GM23338 (cell line): ENCODE data around the gene ARRDC4. TPM values are rescaled to one million over a fixed set of nuclear protein-coding genes. Genes with fewer than 3 reads are reported as not detected.

Experiments
- ATAC-seq: fragments of 200-7000 bp; cut with Tn5 transposase; 3 replicates; pipeline ENCODE4 v1.9.1; 2020
- DNase-seq: peaks from one replicate; pipeline ENCODE4 v3.0.0-alpha.2; 2015; ENCODE audit warnings: low spot score
- H2AFZ ChIP-seq: fragments of 200-600 bp; sonication (generic); 2 replicates; pipeline ENCODE4 v1.8.0; 2016; ENCODE audit warnings: antibody characterized with exemption, mild to moderate bottlenecking, moderate library complexity
- H3F3A ChIP-seq: fragments of 200-600 bp; sonication (generic); replicated peaks from 2 replicates; pipeline ENCODE4 v1.8.0; 2017; ENCODE audit warnings: antibody characterized with exemption, mixed run types, low read depth
- H3K27ac ChIP-seq: fragments of 200-600 bp; sonication (generic); 2 replicates; pipeline ENCODE4 v1.6.1; 2016; ENCODE audit warnings: low read depth
- H3K27me3 ChIP-seq: fragments of 200-600 bp; sonication (generic); 2 replicates; pipeline ENCODE4 v1.8.0; 2016; ENCODE audit warnings: mild to moderate bottlenecking, mixed run types, moderate library complexity; ENCODE audit not compliant: insufficient read depth
- H3K36me3 ChIP-seq: fragments of 200-600 bp; sonication (generic); 2 replicates; pipeline ENCODE4 v1.8.0; 2016; ENCODE audit warnings: mild to moderate bottlenecking; ENCODE audit not compliant: insufficient read depth
- H3K4me1 ChIP-seq: fragments of 200-600 bp; sonication (generic); 2 replicates; pipeline ENCODE4 v1.8.0; 2016; ENCODE audit warnings: mild to moderate bottlenecking, moderate library complexity; ENCODE audit not compliant: insufficient read depth
- H3K4me2 ChIP-seq: fragments of 200-600 bp; sonication (generic); 2 replicates; pipeline ENCODE4 v1.7.1; 2017; ENCODE audit warnings: mixed run types
- H3K4me3 ChIP-seq: fragments of 200-600 bp; sonication (generic); 2 replicates; pipeline ENCODE4 v1.6.1; 2016; ENCODE audit warnings: mixed run types
- H3K79me2 ChIP-seq: fragments of 200-600 bp; sonication (generic); replicated peaks from 2 replicates; pipeline ENCODE4 v1.8.0; 2017; ENCODE audit warnings: mild to moderate bottlenecking; ENCODE audit not compliant: insufficient read depth
- H3K9me2 ChIP-seq: fragments of 200-600 bp; sonication (generic); 2 replicates; pipeline ENCODE4 v1.8.0; 2017; ENCODE audit not compliant: insufficient read depth
- H4K20me1 ChIP-seq: fragments of 200-600 bp; sonication (generic); replicated peaks from 2 replicates; pipeline ENCODE4 v1.8.0; 2017; ENCODE audit warnings: mild to moderate bottlenecking; ENCODE audit not compliant: insufficient read depth
- H3K27ac Mint-ChIP-seq: 2 replicates; pipeline ENCODE4 v1.8.0; 2020; ENCODE audit warnings: inconsistent platforms, mild to moderate bottlenecking, moderate library complexity, mixed read lengths
- H3K27me3 Mint-ChIP-seq: 3 replicates; pipeline ENCODE4 v1.8.0; 2022; ENCODE audit warnings: low read depth, mild to moderate bottlenecking, moderate library complexity, mixed read lengths, inconsistent platforms; ENCODE audit not compliant: insufficient read depth, poor library complexity
- H3K36me3 Mint-ChIP-seq: 3 replicates; pipeline ENCODE4 v1.8.0; 2021; ENCODE audit warnings: low read depth, mild to moderate bottlenecking, inconsistent platforms, moderate library complexity, mixed read lengths
- H3K4me1 Mint-ChIP-seq: 3 replicates; pipeline ENCODE4 v1.8.0; 2020; ENCODE audit warnings: mild to moderate bottlenecking, inconsistent platforms, mixed read lengths
- H3K4me3 Mint-ChIP-seq: 3 replicates; pipeline ENCODE4 v1.8.0; 2021; ENCODE audit warnings: moderate library complexity, mild to moderate bottlenecking, inconsistent platforms, mixed read lengths
- H3K9me3 Mint-ChIP-seq: 3 replicates; pipeline ENCODE4 v1.8.0; 2020; ENCODE audit warnings: moderate library complexity, mild to moderate bottlenecking, inconsistent platforms, mixed read lengths
- CREB1 ChIP-seq: fragments of 250-450 bp; sonication (Bioruptor Pico); IDR thresholded peaks from 2 replicates; pipeline ENCODE4 v1.5.0; 2020; ENCODE audit warnings: low read depth, mild to moderate bottlenecking, moderate library complexity
- EZH2 ChIP-seq: fragments of 200-600 bp; sonication (generic); IDR thresholded peaks from one replicate; pipeline ENCODE4 v1.8.0; 2017; ENCODE audit warnings: antibody characterized with exemption, mild to moderate bottlenecking, low read depth; ENCODE audit not compliant: unreplicated experiment
- EZH2phosphoT487 ChIP-seq: fragments of 200-600 bp; sonication (generic); IDR thresholded peaks from one replicate; pipeline ENCODE4 v1.8.1; 2018; ENCODE audit warnings: antibody characterized with exemption; ENCODE audit not compliant: unreplicated experiment
- JUNB ChIP-seq: IDR thresholded peaks from one replicate; pipeline ENCODE4 v1.6.1; 2016; ENCODE audit warnings: antibody characterized with exemption; ENCODE audit not compliant: unreplicated experiment
- POLR2AphosphoS5 ChIP-seq: IDR thresholded peaks from 2 replicates; pipeline ENCODE4 v1.6.1; 2016; ENCODE audit warnings: antibody characterized with exemption, low read depth
- polyA plus RNA-seq: library from polyadenylated mRNA; unstranded; fragments of >200 nt; fragmentation: Nextera tagmentation; extraction: Ambion mirVana; gene quantifications from 2 replicates; pipeline ENCODE4 v1.2.1, GENCODE V29; 2016
- total RNA-seq: library from RNA; depleted of rRNA; stranded (reverse); fragments of >200 nt; shearing (Covaris generic); gene quantifications from 2 replicates; pipeline ENCODE4 v1.2.3, GENCODE V29; 2014
- TF ChIP-seq, protein P1 (sequence below): IDR thresholded peaks from one replicate; pipeline ENCODE4 v1.6.1; 2018; ENCODE audit warnings: antibody characterized with exemption; ENCODE audit not compliant: unreplicated experiment
- TF ChIP-seq, protein P2 (sequence below): IDR thresholded peaks from 2 replicates; pipeline ENCODE4 v1.6.1; 2016; ENCODE audit warnings: antibody characterized with exemption
- TF ChIP-seq, protein P3 (sequence below), 2 experiments: fragments of 200-600 bp in 1 of 2; sonication (generic) in 1 of 2; conservative IDR thresholded peaks; 2 replicates each; pipeline versions ENCODE4 v1.5.1 to v1.6.1; 2016 to 2017; ENCODE audit warnings: antibody characterized with exemption in 2 of 2, low read depth in 2 of 2, mild to moderate bottlenecking in 2 of 2, moderate library complexity in 1 of 2

The ARRDC4 gene
- total and polyA plus RNA-seq, 2 experiments from 2014 or later, result 2.0 to 6.9 TPM

DNA sequence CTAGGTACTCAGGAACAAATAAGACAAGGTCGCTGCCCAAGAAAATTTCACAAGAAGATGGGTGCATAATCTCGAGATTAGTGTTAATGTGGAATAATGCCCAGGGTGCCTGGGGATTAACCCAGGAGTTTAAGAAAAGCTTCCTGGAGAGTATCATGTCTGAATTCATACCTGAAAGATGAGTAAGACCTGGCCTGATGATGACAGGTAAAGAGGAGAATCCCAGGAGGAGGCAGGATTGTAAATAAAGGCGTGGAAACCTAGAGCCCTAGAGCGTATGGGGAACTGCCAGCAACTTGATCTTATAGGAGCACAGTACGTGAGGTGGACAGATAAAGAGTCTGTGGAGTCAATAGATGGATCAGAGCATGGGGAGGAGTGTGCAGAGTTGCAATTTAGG lies 43.0 kb downstream of the ARRDC4 start (continued):
- TF ChIP-seq, protein P1, sequence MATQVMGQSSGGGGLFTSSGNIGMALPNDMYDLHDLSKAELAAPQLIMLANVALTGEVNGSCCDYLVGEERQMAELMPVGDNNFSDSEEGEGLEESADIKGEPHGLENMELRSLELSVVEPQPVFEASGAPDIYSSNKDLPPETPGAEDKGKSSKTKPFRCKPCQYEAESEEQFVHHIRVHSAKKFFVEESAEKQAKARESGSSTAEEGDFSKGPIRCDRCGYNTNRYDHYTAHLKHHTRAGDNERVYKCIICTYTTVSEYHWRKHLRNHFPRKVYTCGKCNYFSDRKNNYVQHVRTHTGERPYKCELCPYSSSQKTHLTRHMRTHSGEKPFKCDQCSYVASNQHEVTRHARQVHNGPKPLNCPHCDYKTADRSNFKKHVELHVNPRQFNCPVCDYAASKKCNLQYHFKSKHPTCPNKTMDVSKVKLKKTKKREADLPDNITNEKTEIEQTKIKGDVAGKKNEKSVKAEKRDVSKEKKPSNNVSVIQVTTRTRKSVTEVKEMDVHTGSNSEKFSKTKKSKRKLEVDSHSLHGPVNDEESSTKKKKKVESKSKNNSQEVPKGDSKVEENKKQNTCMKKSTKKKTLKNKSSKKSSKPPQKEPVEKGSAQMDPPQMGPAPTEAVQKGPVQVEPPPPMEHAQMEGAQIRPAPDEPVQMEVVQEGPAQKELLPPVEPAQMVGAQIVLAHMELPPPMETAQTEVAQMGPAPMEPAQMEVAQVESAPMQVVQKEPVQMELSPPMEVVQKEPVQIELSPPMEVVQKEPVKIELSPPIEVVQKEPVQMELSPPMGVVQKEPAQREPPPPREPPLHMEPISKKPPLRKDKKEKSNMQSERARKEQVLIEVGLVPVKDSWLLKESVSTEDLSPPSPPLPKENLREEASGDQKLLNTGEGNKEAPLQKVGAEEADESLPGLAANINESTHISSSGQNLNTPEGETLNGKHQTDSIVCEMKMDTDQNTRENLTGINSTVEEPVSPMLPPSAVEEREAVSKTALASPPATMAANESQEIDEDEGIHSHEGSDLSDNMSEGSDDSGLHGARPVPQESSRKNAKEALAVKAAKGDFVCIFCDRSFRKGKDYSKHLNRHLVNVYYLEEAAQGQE, result no peak
- TF ChIP-seq, protein P2, sequence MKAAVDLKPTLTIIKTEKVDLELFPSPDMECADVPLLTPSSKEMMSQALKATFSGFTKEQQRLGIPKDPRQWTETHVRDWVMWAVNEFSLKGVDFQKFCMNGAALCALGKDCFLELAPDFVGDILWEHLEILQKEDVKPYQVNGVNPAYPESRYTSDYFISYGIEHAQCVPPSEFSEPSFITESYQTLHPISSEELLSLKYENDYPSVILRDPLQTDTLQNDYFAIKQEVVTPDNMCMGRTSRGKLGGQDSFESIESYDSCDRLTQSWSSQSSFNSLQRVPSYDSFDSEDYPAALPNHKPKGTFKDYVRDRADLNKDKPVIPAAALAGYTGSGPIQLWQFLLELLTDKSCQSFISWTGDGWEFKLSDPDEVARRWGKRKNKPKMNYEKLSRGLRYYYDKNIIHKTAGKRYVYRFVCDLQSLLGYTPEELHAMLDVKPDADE, result no peak
- TF ChIP-seq JUNB, result no peak
- TF ChIP-seq EZH2, result no peak
- no peak for TF ChIP-seq POLR2AphosphoS5
- TF ChIP-seq EZH2phosphoT487, result no peak

- ATAC-seq (no peak), DNase-seq (no peak)
- Histone ChIP-seq H3K4me1 (no peaks in the 10 kb centered on the region), H3K4me2 (no peak overlapping the region; the same call in 1 of the 2 replicates), H3K9me2 (0 out of 2 replicates have a peak, but pooled peaks cover 4% of the 10 kb centered on the region), H3K36me3 (no peaks in the 10 kb centered on the region; the same call in 1 of the 2 replicates), H4K20me1 (no peaks in the 10 kb centered on the region), H3F3A (0 out of 2 replicates have a peak, but pooled peaks cover 6% of the 10 kb centered on the region), H2AFZ (no peak overlapping the region), H3K4me3 (no peak overlapping the region), H3K27ac (no peak overlapping the region), H3K27me3 (no peaks in the 10 kb centered on the region), H3K79me2 (no peaks in the 10 kb centered on the region)
- no peaks in the 10 kb centered on the region for H3K9me3 Mint-ChIP-seq
- no peaks in the 10 kb centered on the region for H3K4me1 Mint-ChIP-seq
- no peak overlapping the region for H3K27ac Mint-ChIP-seq
- H3K36me3 Mint-ChIP-seq, result no peaks in the 10 kb centered on the region
- H3K4me3 Mint-ChIP-seq, result no peak overlapping the region
- H3K27me3 Mint-ChIP-seq, result no peaks in the 10 kb centered on the region
- no peak for TF ChIP-seq EZH2phosphoT487
- no peak for TF ChIP-seq POLR2AphosphoS5
- TF ChIP-seq, protein P1, result no peak
- no peak for TF ChIP-seq CREB1 (CRISPR knock-in tag)
- TF ChIP-seq, protein P3, sequence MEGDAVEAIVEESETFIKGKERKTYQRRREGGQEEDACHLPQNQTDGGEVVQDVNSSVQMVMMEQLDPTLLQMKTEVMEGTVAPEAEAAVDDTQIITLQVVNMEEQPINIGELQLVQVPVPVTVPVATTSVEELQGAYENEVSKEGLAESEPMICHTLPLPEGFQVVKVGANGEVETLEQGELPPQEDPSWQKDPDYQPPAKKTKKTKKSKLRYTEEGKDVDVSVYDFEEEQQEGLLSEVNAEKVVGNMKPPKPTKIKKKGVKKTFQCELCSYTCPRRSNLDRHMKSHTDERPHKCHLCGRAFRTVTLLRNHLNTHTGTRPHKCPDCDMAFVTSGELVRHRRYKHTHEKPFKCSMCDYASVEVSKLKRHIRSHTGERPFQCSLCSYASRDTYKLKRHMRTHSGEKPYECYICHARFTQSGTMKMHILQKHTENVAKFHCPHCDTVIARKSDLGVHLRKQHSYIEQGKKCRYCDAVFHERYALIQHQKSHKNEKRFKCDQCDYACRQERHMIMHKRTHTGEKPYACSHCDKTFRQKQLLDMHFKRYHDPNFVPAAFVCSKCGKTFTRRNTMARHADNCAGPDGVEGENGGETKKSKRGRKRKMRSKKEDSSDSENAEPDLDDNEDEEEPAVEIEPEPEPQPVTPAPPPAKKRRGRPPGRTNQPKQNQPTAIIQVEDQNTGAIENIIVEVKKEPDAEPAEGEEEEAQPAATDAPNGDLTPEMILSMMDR (conservative IDR thresholded peaks at IDR 0.05; ENCODE audit: low read depth in 2 of 2), result no peak
- TF ChIP-seq, protein P2, result no peak
- TF ChIP-seq EZH2, result no peak
These were observed 43.5 kb downstream of the ARRDC4 start for GRCh38 chr15:98003996-98004395.
